Activated B cell treated with CpG ODN at 0.5 μM for 24 hours (primary cell): Measurements from ENCODE around the gene HTR6. TPM values are rescaled to one million over a fixed set of nuclear protein-coding genes. Genes with fewer than 3 reads are reported as not detected.

Experiments used
- ATAC-seq: fragments of 200-7000 bp; cut with Tn5 transposase; one replicate; pipeline ENCODE4 v1.10.0; 2021; ENCODE audit warnings: low read depth, mild to moderate bottlenecking, moderate library complexity
- CTCF ChIA-PET: fragments of 350-600 bp; sonication (Branson Sonifier 250); formaldehyde crosslinking; loops from one replicate; lab custom pipeline; 2021; ENCODE audit warnings: antibody characterized with exemption; lab: Charles Lee
- POLR2A ChIA-PET: fragments of 350-600 bp; sonication (Branson Sonifier 250); formaldehyde crosslinking; loops from one replicate; lab custom pipeline; 2021; ENCODE audit warnings: antibody characterized with exemption; lab: Charles Lee
- DNase-seq: peaks from one replicate; pipeline ENCODE4 v3.0.0; 2022
- H3K27ac Mint-ChIP-seq: one replicate; pipeline ENCODE4 v1.8.0; 2020; ENCODE audit warnings: mixed read lengths
- H3K27me3 Mint-ChIP-seq: one replicate; pipeline ENCODE4 v1.8.0; 2021; ENCODE audit warnings: mixed read lengths
- H3K36me3 Mint-ChIP-seq: one replicate; pipeline ENCODE4 v1.8.0; 2021; ENCODE audit warnings: low read depth, mixed read lengths
- H3K4me1 Mint-ChIP-seq: one replicate; pipeline ENCODE4 v1.8.0; 2021; ENCODE audit warnings: mixed read lengths
- H3K4me3 Mint-ChIP-seq: one replicate; pipeline ENCODE4 v1.8.0; 2020; ENCODE audit warnings: mild to moderate bottlenecking, mixed read lengths
- H3K9me3 Mint-ChIP-seq: one replicate; pipeline ENCODE4 v1.8.0; 2020; ENCODE audit warnings: mixed read lengths
- intact Hi-C: fragments of 100-400 bp; cut with micrococcal nuclease; formaldehyde crosslinking; loops from one replicate; pipeline ENCODE4 v1.15.1; 2024
- total RNA-seq: library from RNA; stranded (reverse); gene quantifications from 2 replicates; pipeline ENCODE4 v1.2.3, GENCODE V29; 2022
- TF ChIP-seq, protein P1 (sequence below): fragments of 200-600 bp; IDR thresholded peaks from one replicate; pipeline ENCODE4 v1.8.0; 2022; ENCODE audit warnings: antibody characterized with exemption, mild to moderate bottlenecking

Gene HTR6
- total RNA-seq, 1 donor from 2014 or later, result not detected

DNA sequence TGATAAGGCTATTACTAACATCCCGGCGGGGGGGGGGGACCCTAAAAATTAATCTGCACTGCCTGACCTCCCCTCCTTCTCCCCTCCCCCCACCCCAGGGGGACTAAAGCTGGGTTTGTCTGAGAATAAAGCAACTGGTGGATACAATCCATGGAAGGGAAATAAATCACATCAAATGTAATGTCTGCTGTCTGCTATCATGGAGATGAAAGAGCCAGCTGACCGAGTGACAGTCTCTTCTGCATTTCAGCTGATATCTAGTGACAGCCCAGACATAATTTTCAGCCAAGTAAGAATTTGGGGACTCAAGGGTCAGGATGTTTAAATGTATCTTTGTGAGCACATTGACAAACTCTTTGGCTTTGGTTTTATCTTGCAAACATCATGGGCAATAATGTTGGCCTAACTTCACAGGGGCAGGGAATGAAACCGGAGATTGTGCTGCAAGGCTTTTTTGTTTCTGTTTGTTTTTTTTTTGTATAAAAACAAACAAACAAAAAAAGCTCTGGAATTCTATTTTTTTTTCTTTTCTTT, 44.7 kb downstream of the HTR6 start:
- DNase-seq, result no peak
- TF ChIP-seq, protein P1, sequence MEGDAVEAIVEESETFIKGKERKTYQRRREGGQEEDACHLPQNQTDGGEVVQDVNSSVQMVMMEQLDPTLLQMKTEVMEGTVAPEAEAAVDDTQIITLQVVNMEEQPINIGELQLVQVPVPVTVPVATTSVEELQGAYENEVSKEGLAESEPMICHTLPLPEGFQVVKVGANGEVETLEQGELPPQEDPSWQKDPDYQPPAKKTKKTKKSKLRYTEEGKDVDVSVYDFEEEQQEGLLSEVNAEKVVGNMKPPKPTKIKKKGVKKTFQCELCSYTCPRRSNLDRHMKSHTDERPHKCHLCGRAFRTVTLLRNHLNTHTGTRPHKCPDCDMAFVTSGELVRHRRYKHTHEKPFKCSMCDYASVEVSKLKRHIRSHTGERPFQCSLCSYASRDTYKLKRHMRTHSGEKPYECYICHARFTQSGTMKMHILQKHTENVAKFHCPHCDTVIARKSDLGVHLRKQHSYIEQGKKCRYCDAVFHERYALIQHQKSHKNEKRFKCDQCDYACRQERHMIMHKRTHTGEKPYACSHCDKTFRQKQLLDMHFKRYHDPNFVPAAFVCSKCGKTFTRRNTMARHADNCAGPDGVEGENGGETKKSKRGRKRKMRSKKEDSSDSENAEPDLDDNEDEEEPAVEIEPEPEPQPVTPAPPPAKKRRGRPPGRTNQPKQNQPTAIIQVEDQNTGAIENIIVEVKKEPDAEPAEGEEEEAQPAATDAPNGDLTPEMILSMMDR, result no peak
- Mint-ChIP-seq H3K4me1 (peaks cover 2% of the 10 kb centered on the region), H3K9me3 (no peaks in the 10 kb centered on the region), H3K36me3 (peaks cover 33% of the 10 kb centered on the region), H3K27me3 (no peaks in the 10 kb centered on the region), H3K4me3 (no peak overlapping the region), H3K27ac (no peak overlapping the region)
- ChIA-PET CTCF (no interaction called here), POLR2A (no interaction called here)
- ATAC-seq, result no peak
- intact Hi-C loops, result no loop called here

DNA sequence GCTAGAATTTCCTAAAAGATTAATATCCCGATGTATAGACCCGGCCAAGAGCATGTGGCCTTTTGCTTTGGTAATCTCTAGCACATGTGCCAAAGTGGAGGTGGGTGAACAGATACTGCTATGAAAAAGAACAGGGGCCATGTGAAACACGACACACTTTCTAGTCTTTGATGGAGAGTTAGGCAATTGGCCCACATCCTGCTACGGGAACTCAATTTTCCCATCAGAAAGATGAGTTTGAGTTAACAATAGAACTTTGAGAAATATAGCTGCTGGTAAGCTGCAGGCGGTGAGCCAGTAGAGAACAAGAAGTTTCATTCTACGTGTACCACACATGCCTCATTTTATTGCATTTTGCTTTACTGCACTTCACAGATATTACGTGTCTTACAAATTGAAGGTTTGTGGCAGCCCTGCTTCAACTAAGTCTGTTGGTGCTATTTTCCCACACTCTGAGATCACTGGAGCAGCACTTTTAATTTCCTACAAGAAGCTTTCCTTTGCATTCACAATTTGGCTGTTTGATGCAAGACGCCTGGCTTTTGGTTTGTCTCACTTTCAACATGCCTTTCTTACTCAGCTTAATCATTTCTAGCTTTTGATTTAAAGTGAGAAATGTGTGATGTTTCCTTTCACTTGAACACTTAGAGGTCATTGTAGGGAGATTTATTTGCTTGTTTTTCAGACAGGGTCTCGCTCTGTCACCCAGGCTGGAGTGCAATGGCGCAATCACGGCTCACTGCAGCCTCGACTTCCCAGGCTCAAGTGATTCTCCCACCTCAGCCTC, 46.3 kb downstream of the HTR6 start:
- Mint-ChIP-seq H3K27me3 (no peaks in the 10 kb centered on the region), H3K27ac (no peak overlapping the region), H3K36me3 (peaks cover 34% of the 10 kb centered on the region), H3K4me3 (no peak overlapping the region), H3K4me1 (no peaks in the 10 kb centered on the region), H3K9me3 (no peaks in the 10 kb centered on the region)
- intact Hi-C loops, result no loop called here
- DNase-seq (no peak), ATAC-seq (no peak)
- TF ChIP-seq, protein P1, result no peak
- ChIA-PET CTCF (no interaction called here), POLR2A (no interaction called here)

DNA sequence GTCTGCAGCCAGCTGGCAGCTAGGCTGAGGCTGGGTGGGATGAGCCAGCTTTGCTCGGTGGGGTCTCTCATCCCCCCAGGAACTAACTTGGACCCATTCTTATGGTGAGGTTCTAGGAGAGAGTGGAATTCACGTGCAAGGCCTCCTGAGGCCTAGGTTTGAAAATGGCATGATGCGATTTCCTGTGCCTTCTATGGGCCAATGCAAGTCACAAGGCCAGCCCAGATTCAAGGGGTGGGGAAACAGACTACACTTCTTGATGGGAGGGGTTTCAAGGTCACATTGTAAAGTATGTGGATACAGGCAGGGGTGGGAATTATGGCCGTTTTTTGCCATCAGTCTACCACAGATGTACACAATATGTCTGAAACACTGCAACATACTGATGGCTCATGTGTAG, 48.3 kb downstream of the HTR6 start:
- H3K27ac Mint-ChIP-seq, result no peak overlapping the region
- no peaks in the 10 kb centered on the region for H3K27me3 Mint-ChIP-seq
- no peak overlapping the region for H3K4me3 Mint-ChIP-seq
- ChIA-PET CTCF (interaction anchor here (0.9 kb wide), 1 partner anchor 8 kb away, joined by 3 read pairs; no protein-coding TSS in a partner anchor), POLR2A (no interaction called here)
- ATAC-seq, result no peak
- H3K36me3 Mint-ChIP-seq, result peaks cover 32% of the 10 kb centered on the region
- no peak for DNase-seq
- TF ChIP-seq, protein P1, result no peak
- no peaks in the 10 kb centered on the region for H3K4me1 Mint-ChIP-seq
- no peaks in the 10 kb centered on the region for H3K9me3 Mint-ChIP-seq
- intact Hi-C loops, result no loop called here

DNA sequence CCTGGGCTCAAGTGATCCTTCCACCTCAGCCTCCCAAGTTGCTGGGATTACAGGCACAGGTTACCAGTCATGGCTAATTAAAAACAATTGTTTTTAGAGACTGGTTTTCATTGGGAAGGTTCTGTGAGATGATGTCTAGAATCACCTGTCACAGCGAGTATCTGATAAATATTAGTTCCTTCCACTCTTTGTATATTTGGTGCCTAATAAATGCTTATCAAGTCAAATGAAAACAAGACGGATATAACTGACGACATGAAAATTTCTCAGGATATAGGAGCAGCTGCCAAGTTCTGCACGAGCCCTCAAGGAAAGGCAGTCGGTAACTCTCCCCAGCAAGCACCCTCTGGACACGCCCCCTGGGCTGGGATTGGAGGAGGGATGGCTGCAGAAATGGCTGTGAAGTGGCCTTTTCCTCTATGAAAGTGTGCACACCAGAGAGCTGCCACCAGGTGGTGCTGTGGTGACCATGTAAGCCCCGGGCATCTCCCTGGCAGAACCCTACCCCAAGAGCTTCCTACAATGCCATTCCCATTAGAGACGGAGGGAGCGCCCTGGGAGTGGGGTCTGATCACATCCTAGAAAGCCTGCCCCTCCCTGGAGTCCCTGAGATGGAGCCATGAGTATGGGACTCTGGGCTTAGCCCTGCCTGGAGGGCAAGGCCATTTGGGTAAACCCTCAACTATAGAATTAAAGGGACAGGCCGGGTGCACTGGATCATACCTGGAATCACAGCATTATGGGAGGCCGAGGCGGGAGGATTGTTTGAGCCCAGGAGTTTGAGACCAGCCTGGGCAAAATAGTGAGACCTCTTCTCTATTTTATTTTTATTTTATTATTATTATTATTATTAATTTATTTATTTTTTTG, 50.9 kb downstream of the HTR6 start:
- Mint-ChIP-seq H3K27ac (no peak overlapping the region), H3K27me3 (no peaks in the 10 kb centered on the region), H3K9me3 (no peaks in the 10 kb centered on the region), H3K4me1 (no peaks in the 10 kb centered on the region), H3K4me3 (no peak overlapping the region), H3K36me3 (peaks cover 32% of the 10 kb centered on the region)
- peak; percentile 98 for ATAC-seq
- TF ChIP-seq, protein P1, result no peak
- CTCF ChIA-PET, result interaction anchor here (0.7 to 1.7 kb wide), 5 partner anchors 9 to 1880 kb away, joined by 3 to 10 read pairs (median 3); no protein-coding TSS in a partner anchor
- POLR2A ChIA-PET, result no interaction called here
- intact Hi-C loops, result no loop called here
- DNase-seq, result peak; percentile 62

DNA sequence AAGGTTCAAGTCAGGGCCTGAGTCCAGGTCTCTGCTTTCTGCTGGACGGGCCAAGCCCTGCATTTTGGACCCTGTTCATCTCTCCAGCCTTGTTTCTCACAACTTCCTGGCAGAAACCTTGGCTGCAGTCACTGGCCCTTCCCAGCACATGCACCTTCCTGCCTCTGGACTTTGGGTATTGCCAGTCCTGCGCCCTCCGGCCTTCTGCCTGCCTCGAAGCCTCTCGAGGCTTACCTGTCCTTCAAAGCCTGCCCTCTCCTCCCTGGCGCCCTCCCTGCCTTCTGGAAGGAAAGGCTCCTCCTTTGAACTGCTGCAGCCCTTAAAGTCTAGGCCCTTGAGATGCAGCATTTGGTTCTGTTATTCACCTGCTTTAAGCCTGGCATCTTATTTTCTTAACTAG, 52.8 kb downstream of the HTR6 start:
- no peak for ATAC-seq
- H3K9me3 Mint-ChIP-seq, result no peaks in the 10 kb centered on the region
- no peaks in the 10 kb centered on the region for H3K4me1 Mint-ChIP-seq
- TF ChIP-seq, protein P1, result no peak
- ChIA-PET CTCF (no interaction called here), POLR2A (no interaction called here)
- H3K4me3 Mint-ChIP-seq, result no peak overlapping the region
- no peak overlapping the region for H3K27ac Mint-ChIP-seq
- H3K36me3 Mint-ChIP-seq, result peaks cover 32% of the 10 kb centered on the region
- intact Hi-C loops, result no loop called here
- no peaks in the 10 kb centered on the region for H3K27me3 Mint-ChIP-seq
- no peak for DNase-seq
